B cell (primary cell): ENCODE results near the gene SLC2A6.

ENCODE experiments used
- CTCF ChIP-seq: fragments of 200-600 bp; IDR thresholded peaks from one replicate; pipeline ENCODE4 v1.8.0; 2022; ENCODE audit warnings: antibody characterized with exemption, mild to moderate bottlenecking
- EZH2 ChIP-seq: IDR thresholded peaks from 2 replicates; pipeline ENCODE4 v1.6.1; 2012; ENCODE audit warnings: borderline replicate concordance, low read depth, mild to moderate bottlenecking, moderate library complexity, low read length; ENCODE audit not compliant: insufficient read depth, poor library complexity, severe bottlenecking

- TF ChIP-seq CTCF (no peak), EZH2 (no peak)
These were observed 22.5 kb downstream of the SLC2A6 start for GRCh38 chr9:133456409-133456808.
